Hepatocyte (in vitro differentiated cells): ENCODE results near the gene NRG2.

ENCODE experiments used
- CTCF ChIP-seq: fragments of 200-600 bp; sonication (generic); IDR thresholded peaks from 2 replicates; pipeline ENCODE4 v1.5.1; 2016; ENCODE audit warnings: antibody characterized with exemption, mild to moderate bottlenecking; ENCODE audit not compliant: poor library complexity
- EZH2 ChIP-seq: fragments of 200-600 bp; sonication (generic); IDR thresholded peaks from 2 replicates; pipeline ENCODE4 v1.6.1; 2016; ENCODE audit warnings: antibody characterized with exemption, mild to moderate bottlenecking, borderline replicate concordance
- EZH2phosphoT487 ChIP-seq: fragments of 200-600 bp; sonication (generic); IDR thresholded peaks from one replicate; pipeline ENCODE4 v1.6.1; 2018; ENCODE audit warnings: antibody characterized with exemption, mild to moderate bottlenecking, low read depth, moderate library complexity; ENCODE audit not compliant: unreplicated experiment, severe bottlenecking

GRCh38 chr5:139862313-139862712 is 180.8 kb downstream of the NRG2 start:
- TF ChIP-seq CTCF (no peak), EZH2 (no peak), EZH2phosphoT487 (no peak)
